Retina (tissue), 1 donor: ENCODE data around the gene COG4.
A peak's percentile ranks its signal among the peaks of the same experiment; 100 is the strongest.
"Not testable (repeated sequence)": the region's sequence is repeated elsewhere in the genome, so short reads cannot be mapped to it uniquely, and the experiment has no call there.

Experiments used
- DNase-seq: peaks from one replicate; pipeline ENCODE4 v3.0.0-alpha.2; 2016

Gene COG4

DNA sequence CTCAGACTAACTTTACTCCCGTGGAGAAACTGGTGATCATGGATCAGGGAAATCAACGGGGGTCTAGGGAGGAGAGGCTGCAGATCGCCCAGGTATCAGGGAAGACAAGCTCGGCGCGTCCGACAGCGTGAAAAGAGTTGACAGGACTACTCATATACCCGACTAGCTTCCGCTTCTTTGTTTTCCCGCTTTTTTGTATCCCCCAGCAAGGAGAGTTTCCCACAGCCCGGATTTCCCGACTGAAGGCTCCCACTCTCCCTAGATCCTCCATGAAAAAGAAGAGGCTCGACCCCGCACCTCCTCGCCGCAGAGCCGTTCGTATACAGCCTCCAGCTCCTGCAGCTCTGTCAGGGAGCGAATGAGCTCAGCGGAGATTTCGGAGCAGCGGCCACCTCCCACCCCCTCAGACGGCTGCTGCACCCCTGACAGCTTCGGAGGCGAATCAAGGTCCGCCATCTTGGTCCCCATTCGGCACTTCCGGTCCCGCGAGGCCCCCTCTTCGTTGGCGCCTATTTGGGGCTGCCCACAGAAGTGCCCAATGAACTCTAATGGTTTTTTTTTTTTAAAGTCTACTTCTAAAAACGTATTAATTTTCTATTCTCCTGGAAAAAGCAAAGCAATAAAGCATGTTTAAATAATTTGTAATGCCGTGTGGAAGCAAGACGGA, at the start of gene COG4:
Gene COG4, minus strand, starts transcription at position 479 of the 667 bp plus-strand sequence. Its CDS starts 11 bp downstream, at position 468.
- DNase-seq = peak; percentile 98

DNA sequence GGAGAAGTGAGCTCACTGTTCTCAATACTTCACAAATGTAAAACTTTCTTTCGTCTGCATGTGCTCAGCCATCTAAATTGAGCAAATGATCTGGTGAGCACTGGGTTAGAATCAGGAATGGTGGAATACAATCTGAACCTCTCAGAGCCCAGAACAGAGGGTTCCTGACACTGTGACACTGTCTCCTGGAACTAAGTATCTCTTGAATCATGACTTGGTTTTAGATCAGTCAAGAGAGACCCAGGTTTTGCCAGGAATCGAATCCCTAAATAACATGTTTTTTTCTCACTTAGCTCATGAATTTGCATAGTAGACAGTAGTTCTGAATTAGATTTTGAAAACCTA, 49.5 kb upstream of the COG4 start:
- no peak for DNase-seq

DNA sequence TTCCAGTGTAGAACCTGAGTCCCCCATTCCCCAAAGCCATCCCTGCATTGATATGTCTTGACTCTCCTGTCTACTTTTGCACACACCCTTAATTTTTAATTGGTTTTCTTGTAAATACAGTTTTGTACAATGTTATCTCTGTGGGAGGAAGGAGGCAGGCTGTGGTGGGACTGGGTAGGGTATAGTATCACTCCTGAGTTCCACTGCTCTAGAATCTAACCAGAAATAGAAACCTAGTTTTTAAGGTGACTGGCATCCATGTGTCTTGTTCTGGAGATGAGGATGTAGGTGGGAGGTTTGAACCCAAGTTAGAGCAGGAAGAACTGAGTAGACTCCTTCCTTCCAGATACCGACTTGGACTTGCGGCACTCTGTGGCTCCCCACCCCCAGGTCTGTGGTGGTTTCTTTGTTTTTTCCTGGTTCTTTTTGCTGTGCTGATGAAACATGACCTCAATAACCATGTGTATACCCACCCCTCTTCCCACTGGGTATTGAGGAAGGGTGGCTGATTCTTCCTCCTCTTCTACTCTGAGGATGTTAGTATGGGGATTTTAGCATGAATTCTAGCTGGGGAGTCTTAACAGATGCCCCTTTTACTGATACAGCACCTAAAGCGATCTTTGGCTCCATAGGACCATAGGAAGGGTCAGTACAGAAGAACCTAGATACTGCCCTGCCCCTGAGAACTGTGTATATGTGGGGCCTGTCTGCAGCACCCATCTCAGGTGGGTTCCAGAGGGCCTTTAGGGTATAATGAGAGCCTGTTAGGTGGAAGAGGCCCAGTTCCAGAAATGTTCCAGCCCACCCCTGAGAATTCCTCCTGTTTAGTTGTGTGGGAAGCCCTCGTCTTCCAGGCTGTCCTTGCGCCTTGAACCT, 48.9 kb upstream of the COG4 start:
- no peak for DNase-seq

DNA sequence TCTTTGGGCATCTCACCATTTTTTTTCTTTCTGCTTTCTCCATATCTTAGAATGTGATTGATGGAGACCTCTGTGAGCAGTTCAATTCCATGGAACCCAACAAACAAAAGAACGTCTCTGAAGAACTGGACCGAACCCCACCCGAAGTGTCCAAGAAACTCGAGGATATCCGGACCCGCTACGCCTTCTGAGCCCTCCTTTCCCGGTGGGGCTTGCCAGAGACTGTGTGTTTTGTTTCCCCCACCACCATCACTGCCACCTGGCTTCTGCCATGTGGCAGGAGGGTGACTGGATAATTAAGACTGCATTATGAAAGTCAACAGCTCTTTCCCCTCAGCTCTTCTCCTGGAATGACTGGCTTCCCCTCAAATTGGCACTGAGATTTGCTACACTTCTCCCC, 48.3 kb upstream of the COG4 start:
- no peak for DNase-seq

DNA sequence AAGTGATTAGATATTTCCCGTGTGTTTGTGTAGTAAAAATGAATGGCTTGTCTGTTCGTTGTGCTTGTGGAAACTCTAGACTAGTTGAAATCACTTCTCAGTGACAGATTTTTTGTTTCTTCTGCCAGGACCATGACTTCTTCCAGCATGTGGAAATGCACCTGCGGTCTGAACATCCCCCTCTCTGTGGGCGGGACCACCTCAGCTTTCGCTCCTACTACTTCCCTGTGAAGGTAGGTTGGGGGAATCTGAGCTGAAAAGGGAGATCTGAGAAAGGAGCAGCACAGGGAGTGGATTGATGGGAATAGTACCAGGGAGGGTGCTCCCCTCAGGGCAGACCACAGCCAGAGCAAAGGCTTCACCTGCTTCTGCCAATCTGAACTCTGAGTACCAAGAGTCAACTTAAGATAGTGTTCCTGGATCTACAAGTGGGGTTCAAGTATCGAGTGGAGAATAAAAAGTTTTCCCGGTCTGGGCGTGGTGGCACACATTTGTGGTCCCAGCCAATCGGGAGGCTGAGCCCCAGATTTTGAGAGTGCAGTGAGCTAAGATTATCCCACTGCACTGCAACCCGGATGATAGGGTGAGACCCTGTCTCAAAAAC, 47.7 kb upstream of the COG4 start:
- no peak for DNase-seq

DNA sequence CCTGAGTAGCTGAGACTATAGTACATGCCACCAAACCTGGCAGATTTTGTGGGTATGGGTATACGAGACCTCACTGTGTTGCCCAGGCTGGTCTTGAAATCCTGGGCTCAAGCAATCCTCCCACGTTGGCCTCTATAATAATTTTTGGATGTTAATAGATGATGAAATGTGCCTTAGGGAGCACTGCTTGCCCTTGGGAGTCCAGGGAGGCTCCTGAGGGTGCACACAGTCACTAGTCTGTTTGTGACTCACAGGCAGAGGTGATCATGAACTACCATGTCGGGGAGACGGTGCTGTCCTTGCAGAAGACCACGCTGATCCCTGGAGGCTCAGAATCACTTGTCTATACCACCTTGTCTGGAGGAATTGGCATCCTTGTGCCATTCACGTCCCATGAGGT, 46.4 kb upstream of the COG4 start:
- no peak for DNase-seq

DNA sequence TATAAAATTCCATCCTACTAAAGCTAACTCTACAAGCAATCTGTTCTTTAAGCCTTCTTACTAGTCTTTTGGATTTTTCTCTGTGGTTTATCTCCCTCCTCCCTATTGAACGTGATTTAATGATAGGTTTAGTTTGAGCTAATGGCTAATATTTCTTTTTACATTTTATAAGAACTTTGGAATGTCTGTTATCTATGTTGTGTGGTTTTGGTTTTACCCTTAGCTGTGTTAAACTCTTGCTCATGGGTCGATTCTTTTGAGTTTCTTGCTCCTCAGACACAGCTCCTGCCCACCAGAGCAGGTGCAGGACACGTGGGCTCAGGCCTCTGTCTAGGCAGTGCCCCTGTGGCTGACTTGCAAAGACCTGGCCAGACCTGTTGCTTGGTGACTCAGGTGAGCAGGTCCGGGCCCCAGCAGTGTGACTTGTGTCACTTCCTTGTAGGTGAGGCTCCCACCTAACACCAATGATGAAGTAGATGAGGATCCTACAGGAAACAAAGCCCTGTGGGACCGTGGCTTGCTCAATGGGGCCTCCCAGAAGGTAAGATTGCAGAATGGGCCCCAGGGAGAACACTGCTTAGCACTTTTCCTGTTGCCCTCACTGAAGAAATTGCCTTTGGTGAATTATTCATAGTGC, 45.4 kb upstream of the COG4 start:
- DNase-seq = no peak

DNA sequence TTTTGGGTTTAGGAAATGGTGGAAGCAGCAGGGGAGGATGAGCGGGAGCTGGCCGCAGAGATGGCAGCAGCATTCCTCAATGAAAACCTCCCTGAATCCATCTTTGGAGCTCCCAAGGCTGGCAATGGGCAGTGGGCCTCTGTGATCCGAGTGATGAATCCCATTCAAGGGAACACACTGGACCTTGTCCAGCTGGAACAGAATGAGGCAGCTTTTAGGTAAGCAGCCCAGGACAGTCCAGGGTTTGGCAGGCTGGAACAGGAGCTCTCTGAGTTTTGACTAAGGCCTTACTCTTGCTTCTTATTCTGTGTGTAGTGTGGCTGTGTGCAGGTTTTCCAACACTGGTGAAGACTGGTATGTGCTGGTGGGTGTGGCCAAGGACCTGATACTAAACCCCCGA, 41.7 kb upstream of the COG4 start:
- no peak for DNase-seq

DNA sequence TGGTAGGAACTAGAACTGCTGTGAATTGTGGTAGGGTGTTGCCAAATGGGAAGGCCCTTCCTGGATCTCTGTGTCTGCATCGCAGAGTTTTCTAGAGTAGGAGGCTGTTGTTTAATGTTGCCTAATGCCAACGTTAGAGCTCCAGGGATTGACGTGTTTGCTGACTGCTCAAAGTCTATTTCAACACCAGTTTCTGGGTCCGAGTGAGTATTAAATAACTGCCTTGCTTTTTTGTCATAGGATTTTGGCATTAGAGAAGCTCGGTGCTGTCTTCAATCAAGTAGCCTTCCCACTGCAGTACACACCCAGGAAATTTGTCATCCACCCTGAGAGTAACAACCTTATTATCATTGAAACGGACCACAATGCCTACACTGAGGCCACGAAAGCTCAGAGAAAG, 40.3 kb upstream of the COG4 start:
- DNase-seq = no peak

DNA sequence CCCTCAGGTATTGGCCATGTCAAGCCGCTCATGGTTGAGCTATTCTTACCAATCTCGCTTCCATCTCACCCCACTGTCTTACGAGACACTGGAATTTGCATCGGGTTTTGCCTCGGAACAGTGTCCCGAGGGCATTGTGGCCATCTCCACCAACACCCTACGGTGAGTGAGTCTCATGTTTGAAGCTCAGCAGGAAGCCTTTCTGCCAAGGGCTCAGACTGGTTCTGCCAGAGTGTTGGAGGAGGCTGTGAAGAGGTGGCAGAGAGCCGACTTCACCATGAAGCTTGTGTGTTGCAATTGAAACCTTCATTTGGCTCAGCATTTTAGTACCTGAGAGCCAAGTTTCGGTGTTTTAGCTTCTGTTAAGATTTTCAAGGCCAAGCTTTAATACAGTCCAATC, 38.3 kb upstream of the COG4 start:
- DNase-seq = no peak

DNA sequence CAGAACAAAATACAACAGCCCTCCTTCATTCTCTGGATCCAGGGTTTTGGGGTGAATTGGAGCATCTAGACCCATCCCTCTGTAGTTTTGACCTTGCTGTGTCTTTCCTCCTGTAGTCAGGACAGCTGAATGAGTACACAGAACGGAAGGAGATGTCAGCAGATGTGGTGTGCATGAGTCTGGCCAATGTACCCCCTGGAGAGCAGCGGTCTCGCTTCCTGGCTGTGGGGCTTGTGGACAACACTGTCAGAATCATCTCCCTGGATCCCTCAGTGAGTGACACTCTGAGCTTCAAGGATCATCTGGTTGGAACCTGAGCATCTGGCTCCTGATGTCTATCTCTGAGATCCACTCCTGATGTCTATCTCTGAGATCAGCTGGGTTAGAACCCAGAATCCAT, 32.7 kb upstream of the COG4 start:
- DNase-seq = no peak

DNA sequence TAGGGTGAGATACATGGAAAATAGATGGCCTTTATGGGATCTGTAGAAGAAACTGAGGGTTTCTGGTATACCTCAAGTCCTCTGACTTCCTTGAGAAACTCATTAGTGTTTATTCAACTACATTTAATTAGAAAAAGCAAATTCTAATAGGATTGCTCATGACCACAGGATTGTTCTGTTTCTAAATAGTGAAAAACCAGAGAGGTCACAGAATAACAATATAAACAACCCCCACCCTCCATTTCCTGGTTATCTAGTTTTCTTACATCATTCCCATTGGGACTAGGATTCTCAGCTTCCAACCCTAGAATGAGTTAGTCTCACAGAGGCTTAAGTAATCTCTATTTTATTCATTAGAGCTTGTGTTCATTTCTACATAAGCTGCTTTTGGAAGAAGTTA, 30.3 kb upstream of the COG4 start:
- no peak for DNase-seq

DNA sequence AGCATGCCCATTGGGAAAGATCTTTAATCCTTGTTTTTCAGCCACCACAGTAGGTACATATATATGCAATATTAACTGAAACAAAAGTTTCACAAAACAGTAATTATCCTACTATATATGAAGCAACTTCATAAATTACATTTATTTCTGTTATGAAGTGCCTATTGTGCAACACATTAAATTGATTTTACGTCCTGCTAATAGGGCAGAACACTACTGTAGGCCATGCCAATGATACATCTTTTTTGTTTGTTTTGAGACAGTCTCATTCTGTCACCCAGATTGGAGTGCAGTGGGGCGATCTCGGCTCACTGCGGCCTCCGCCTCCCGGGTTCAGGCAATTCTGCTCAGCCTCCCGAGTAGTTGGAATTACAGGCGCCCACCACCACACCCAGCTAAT, 29.3 kb upstream of the COG4 start:
- DNase-seq = no peak

DNA sequence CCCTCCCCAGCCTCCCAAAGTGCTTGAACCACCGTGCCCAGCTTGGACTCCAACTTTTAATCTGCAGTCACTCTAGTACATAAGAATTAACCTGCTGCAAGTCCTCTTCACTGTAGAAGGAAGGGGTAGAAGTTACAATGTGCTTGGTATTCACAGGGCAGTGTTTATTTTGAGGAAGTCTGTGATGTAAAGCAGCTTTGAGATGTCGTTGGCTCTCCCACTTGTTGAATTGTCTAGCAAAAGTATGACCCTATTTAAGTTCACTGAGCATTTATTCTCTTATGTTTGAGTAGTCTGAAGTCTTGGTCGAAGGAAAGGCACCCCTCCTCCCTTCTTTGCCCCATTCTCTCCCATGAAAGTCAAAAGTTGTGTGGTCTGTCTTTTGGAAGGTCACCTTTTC, 28.4 kb upstream of the COG4 start:
- DNase-seq = no peak

DNA sequence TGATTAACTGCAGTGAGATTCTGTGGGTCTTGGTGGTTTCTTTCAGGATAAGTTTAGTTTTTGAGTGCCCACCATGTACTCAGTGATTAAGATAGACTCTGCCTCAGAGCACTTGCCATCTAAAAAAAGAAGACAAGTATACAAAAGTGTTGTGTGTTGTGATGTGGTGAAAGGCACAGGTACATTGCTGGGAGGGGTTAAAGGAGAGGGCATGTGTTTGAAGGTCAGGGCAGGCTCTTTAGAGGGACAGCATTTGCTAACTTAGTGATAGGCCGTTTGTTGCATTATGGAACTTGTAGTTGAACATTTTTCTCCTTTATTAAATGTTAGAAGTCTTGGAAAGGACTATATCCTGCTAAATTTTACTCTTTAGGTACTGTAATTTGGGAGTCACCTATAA, 26.7 kb upstream of the COG4 start:
- no peak for DNase-seq

DNA sequence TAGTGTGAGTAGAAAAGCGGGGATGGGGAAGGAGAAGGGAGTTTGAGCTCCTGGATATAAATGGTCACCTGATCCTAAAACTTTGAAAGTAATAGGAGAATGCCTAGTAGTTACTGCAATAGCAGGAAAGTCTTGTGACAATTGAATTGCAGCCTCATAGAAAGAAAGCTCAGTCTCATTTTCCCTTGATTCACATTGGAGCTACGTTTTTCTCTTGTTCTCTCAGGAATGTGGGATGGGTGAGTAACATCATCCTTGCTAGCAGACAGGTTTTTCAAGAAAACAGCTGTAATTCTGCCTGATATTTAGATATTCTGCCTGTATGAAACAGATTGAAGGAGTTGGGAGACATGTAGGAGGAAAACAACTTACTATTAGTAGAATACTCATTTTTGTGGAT, 25.6 kb upstream of the COG4 start:
- DNase-seq = no peak

DNA sequence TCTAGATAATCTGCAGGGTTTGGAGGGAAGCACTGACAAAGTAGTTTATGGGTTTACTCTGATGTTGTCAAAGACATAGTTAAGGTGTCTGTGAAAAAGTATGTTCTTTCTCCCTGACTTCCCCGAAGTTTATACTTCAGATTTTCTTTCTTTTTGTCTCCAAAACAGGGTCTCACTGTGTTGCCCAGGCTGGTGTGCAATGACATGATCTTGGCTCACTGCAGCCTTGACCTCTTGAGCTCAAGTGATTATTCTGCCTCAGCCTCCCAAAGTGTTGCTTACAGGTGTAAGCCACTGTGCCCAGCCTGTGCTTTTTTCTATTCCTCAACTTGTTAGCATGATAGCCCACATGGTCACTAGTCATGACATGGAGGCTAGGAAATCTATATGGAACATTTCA, 21.2 kb upstream of the COG4 start:
- DNase-seq = no peak

DNA sequence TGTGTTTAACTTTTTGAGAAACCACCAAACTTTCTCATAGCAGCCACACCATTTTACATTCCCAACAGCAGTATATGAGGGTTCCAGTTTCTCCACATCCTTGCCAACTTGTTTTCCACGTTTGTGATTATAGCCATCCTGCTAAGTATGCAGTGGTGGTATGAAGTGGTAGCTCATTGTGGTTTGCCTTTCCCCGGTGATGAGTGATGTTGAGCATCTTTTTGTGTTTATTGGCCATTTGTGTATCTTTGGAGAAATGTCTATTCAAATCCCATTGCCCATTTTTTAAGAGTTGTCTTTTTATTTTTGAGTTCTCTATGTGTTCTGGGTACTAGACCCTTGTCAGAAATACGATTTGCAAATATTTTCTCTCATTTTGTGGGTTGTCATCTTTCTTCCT, 17.6 kb upstream of the COG4 start:
- no peak for DNase-seq

DNA sequence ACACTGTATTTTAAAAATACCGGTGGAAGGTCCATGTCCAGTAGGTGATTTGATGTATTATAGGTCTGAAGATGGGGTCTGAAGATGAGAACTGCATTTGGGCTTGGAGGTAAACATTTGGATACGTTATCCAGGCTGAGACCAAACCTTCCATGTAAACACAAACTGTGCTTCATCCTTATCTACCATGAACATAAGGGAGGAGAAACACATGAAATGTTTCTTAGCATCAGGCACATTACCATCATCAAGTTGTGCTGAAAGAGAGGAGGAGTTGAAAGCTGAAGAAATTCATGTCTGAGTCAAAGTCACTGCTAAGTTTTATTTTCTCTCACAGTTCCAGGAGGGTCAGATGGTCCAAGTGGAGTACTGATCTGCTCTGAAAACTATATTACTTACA, 11.6 kb upstream of the COG4 start:
- no peak for DNase-seq

DNA sequence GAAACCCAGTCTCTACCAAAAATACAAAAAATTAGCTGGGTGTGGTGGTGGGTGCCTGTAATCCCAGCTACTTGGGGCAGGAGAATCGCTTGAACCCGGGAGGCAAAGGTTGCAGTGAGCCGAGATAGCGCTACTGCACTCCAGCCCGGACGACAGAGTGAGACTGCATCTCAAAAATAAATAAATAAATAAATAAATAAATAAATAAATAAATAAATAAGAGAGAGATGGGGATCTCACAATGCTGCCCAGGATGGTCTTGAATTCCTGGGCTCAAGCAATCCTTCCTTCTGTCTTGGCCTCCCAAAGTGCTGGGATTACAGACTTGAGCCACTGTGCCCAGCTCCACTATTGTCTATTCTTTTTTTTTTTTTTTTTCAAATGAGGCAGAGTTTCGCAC, 6.6 kb upstream of the COG4 start:
- DNase-seq = not testable (repeated sequence)

DNA sequence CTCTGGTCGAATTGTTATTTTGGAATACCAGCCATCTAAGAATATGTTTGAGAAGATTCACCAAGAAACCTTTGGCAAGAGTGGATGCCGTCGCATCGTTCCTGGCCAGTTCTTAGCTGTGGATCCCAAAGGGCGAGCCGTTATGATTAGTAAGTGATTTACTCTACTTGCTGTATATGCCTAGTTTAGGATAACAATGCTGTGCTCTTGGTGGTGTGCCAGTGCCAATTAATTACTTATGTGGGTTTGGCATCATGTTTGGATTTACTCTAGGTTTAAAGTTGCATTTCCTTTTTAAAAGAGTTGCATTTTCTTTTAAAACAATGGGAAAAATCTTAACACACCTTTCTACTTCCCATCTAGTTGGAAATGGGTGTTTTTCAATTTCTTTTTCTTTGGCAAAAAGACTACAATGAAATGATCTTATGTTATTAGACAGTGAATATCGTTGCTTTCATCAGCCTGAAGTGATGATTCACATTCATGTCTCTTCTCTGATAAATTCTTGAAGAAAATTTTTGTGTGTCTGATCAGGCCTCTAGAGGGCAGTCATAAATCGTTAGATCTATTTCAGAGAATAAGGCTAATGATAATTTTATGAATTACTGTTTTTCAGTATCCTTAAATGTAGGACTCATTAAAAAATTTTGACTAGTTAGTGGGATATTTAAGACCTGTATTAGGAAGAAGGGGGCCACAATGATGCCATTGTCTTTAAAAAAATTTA, 5.9 kb upstream of the COG4 start:
- no peak for DNase-seq

DNA sequence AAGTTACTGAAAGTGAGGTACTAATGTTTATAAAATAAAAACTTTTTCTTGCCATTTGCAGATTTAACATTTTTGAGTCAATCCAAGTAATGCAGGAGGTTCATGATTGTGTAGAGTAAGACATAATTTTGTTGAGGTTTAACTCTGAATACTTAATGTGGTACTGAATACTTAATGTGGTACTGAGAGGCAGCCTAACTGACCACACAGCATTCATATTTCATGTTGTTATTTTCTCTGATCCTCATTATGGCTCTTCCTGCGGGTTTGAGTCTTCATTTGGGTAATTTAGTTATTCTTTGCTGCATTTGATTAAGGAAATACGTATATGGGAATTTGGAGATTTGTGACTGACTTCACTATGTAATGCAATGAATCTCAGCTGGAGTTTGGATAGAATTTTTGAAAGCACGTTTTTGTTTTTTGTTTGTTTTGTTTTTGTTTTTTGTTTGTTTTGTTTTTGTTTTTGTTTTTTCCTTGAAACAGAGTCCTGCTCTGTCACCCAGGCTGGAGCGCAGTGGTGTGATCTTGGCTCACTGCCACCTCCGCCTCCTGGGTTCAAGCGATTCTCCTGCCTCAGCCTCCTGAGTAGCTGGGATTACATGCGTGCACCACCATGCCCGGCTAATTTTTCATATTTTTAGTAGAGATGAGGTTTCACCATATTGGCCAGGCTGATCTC, 4.1 kb upstream of the COG4 start:
- DNase-seq = no peak

DNA sequence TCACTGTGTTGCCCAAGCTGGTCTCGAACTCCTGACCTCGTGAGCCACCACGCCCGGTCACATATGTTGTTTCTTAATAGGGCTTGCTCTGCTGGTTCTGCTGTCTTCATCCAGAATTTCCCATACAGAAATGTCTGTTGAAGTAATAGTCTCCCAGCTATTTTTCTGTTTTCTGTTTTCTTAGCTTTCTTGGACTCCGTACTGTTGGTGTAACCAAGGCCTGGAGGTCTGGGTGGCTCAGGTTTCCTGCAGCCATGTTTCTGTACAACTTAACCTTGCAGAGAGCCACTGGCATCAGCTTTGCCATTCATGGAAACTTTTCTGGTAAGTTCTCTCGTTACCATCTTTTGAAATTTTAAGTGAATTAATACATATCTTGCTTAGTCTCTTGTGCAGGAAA, 3.0 kb upstream of the COG4 start:
- no peak for DNase-seq
